Measurements from ENCODE around the gene MAPK14.
"Not testable (repeated sequence)": the region's sequence is repeated elsewhere in the genome, so short reads cannot be mapped to it uniquely, and the experiment has no call there.

The MAPK14 gene

DNA sequence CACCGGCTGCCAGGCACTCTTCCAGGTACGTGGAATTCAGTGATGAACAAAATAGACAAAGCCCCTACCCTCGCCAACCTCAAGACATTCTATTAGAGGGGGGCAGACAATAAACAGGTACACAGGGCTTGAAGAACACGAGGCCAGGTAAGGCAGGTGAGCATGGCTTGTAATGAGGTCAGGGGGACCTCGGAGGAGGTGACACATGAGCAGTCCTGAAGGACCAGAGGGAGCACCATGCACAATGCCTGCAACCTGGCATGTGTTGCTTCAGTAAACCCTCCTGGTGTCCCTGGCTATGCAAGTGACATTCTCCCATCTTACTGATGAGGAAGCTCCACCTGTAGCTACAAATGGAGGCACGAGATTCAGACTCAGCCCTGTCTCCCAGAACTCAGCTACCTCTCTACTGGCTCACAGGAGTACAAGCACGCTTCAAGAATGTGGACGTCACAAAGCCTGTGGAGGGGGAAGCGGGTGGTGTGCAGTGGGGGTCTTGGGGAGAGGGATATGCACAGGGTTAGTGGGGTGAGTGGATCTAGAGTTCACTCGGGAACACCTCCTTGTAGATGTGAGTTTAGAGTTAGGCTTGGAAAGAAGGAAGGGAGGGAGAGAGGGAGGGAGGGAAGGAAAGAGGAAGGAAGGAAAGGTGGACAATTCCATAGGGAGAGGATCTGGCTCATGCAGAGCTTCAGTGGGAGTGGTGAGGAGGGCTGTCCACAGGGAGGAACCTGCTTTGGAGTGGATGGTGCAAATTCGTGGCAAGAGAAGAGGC, 95.1 kb downstream of the MAPK14 start:
- TF ChIP-seq, protein P1, sequence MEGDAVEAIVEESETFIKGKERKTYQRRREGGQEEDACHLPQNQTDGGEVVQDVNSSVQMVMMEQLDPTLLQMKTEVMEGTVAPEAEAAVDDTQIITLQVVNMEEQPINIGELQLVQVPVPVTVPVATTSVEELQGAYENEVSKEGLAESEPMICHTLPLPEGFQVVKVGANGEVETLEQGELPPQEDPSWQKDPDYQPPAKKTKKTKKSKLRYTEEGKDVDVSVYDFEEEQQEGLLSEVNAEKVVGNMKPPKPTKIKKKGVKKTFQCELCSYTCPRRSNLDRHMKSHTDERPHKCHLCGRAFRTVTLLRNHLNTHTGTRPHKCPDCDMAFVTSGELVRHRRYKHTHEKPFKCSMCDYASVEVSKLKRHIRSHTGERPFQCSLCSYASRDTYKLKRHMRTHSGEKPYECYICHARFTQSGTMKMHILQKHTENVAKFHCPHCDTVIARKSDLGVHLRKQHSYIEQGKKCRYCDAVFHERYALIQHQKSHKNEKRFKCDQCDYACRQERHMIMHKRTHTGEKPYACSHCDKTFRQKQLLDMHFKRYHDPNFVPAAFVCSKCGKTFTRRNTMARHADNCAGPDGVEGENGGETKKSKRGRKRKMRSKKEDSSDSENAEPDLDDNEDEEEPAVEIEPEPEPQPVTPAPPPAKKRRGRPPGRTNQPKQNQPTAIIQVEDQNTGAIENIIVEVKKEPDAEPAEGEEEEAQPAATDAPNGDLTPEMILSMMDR (IDR thresholded peaks at IDR 0.05; ENCODE audit: low read depth, low read length) = no peak
- no peak for DNase-seq (ENCODE audit: extremely low read depth, low read depth)

DNA sequence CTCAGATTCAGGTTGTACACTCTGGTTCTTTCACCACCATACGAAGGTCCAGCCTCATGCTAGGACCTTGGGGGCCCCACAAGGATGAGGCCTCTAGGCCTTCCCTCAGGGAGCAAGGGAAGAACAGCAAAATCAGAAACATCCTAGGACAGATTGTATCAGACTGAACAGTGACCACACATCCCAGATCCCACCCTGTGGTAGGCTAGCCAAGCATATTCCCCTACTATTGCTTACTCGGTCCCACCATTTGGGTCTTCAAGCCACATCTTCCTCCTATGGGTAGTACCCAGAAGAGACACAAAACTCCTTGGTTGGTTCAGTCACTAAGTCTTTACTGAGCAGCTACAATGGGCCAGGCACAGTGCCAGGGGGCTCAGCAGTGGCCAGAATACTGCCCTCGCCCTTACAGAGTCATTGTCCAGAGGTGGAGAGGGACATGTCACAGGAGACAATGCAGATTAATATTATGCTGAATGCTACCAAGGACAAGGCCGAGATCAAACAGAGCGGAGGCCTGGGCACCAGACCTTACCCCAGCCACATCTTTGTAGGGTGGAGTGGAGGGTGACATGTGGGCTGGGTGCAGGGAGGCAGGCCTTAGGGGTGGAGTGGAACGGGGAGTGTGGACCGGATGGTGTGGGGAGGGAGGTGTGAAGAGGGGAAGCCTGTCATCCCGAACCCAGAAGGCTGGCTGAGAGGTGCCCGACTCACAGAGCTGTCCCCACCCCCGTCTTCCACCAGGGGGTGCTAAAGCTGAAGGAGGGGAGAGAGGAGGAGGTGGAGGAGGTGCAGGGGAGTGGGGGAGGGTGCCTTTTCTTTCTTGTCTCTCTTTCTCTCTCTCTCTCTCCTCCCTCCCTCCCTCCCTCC, 95.9 kb downstream of the MAPK14 start:
- peak; percentile 62 for DNase-seq (ENCODE audit: extremely low read depth, low read depth)
- TF ChIP-seq, protein P1 (IDR thresholded peaks at IDR 0.05; ENCODE audit: low read depth, low read length) = peak; percentile 76

DNA sequence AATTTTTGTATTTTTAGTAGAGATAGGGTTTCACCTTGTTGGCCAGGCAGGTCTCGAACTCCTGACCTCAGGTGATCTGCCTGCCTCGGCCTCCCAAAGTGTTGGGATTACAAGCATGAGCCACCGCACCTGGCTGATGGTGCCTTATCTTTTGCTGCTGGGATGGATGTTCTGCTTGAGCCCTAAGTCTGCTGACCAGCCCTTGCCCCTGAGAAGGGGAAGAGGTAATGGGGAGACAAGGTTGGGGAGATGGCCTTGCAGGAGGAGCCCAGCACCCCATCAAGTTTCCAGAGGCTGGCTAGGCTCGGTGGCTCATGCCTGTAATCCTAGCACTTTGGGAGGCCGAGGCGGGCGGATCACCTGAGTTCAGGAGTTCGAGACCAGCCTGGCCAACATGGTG, 96.7 kb downstream of the MAPK14 start:
- DNase-seq (ENCODE audit: extremely low read depth, low read depth) = not testable (repeated sequence)

DNA sequence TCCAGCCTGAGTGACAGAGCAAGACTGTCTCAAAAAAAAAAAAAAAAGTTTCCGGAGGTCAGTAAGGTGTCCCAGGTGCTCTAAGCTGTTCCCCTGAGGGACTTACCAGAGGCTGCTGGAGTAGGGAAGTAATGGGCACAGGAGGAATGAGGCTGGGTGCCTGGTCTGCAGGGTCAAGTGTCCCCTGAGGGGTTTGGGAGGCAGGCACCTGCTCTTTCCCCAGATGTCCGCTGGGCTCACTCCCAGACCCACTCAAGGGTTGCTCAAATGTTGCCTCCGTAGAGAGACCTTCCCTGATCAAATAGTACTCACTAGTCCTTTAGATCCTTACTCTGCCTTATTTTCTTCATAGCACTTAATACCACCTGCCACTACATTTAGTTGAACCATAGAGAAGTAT, 97.3 kb downstream of the MAPK14 start:
- DNase-seq (ENCODE audit: extremely low read depth, low read depth) = no peak
- TF ChIP-seq, protein P1 (IDR thresholded peaks at IDR 0.05; ENCODE audit: low read depth, low read length) = no peak

DNA sequence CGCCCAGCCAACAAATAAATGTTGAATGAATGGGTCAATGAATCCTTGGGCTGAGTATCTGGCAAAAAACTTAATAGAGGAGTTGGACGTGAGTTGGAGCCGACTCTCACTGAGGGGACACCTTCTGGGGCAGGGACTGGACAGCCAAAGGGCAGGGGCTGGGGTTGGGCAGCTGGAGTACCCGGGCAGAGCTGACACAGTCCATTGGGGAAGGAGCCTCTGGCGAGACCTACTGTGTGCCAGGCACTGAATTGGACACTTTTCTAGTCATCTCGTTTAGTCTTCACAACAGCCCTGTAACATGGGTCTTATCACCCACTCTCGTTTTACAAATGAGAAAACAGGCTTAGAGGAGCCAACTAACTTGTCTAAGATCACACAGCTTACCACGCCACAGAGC, 98.0 kb downstream of the MAPK14 start:
- TF ChIP-seq, protein P1 (IDR thresholded peaks at IDR 0.05; ENCODE audit: low read depth, low read length) = no peak
- no peak for DNase-seq (ENCODE audit: extremely low read depth, low read depth)

DNA sequence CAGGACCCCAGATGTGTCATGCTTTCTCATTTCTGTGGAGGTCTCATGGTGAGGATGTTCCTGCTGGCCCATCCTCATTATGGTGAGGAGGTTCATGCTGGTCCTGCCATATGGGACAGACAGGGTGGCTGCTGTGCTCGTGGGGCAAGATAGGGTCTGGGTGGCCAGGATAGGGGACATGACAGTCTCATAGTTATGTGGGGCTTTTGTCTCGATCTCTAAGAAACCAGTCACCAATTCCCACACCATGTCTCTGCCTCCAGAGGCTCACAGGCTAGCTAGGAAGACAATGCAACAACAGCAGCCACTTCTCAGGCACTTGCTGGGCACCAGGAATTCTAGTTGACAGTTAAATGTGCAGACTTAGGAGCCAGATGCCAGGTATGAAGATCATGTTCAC, 98.5 kb downstream of the MAPK14 start:
- TF ChIP-seq, protein P1 (IDR thresholded peaks at IDR 0.05; ENCODE audit: low read depth, low read length) = no peak
- no peak for DNase-seq (ENCODE audit: extremely low read depth, low read depth)

DNA sequence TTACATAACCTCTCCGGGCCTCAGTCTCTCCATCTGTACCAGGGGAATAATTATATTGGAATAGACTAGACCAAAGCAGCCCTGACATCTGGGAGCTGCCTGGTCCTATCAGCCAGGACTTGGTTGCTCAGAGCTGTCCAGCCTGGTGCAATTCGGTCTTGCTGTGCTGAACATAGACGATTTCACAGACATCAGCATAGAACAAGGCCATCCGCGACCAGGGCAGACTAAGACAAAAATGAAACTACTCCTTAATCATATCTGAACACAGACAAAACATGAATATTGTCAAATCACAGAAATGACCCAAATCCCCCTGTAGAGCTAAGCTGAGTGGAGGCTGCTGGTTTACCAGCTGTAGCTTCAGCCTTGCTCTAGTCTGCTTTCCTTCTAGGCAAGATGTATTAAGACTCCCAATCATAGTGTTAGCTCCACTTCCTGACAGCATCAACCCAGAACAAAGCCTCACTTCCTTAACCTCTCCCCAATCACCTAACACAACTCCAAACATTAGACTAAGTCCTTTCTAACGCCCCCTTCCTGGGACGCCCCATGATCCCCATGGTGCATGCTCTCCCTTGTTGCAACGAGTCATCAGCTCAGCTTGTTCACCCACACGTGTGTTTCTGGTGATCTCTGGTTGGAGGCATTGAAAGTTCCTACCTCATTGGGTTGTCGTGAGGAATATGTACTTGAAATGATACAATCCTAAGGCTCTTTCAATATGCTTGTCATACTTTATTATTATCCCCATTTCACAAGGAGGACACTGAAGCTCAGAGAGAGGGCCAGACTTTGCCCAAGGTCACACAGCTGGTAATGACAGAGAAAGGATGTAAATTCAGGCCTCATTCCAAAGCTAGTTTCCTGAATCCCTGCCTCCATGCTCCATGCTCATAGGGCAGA, 99.2 kb downstream of the MAPK14 start:
- no peak for DNase-seq (ENCODE audit: extremely low read depth, low read depth)
- TF ChIP-seq, protein P1 (IDR thresholded peaks at IDR 0.05; ENCODE audit: low read depth, low read length) = no peak
